Panc1 (cell line): Measurements from ENCODE around the gene RGP1.

ENCODE experiments used
- POLR2AphosphoS5 ChIP-seq: IDR thresholded peaks from 2 replicates; pipeline ENCODE4 v1.6.1; 2012; ENCODE audit warnings: mild to moderate bottlenecking, low read depth, low read length, moderate library complexity
- TCF7L2 ChIP-seq: IDR thresholded peaks from 2 replicates; pipeline ENCODE4 v1.6.1; 2011; ENCODE audit warnings: mild to moderate bottlenecking, low read depth, low read length, inconsistent platforms
- TF ChIP-seq, protein P1 (sequence below): fragments of 450-650 bp; IDR thresholded peaks from 2 replicates; pipeline ENCODE4 v1.5.1; 2017; ENCODE audit warnings: mild to moderate bottlenecking
- TF ChIP-seq, protein P2 (sequence below), 2 experiments: IDR thresholded peaks; 2 replicates each; pipeline ENCODE4 v1.6.1; 2011 to 2012; ENCODE audit warnings: low read depth in 2 of 2, control low read depth in 1 of 2, low read length in 1 of 2, mild to moderate bottlenecking in 1 of 2, moderate library complexity in 1 of 2; ENCODE audit not compliant: insufficient read depth in 1 of 2

DNA sequence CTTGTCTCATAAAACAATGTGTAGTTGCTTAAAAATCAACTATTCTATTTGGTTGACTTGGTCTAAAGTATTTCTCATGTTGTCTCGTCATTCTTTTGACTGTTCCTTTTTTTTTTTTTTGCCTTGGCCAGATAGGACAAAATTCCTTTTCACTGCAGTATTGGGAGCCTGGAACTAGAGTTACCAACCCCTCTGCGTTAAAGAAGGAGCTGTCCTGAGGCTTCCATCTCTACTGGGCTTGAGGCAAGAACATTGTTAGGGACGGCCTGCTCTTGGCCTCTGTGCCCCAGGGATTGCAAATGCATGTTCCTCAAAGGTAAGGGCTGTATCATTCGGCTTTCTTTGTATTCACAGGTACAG, 40.9 kb downstream of the RGP1 start:
- TF ChIP-seq TCF7L2 = no peak
- TF ChIP-seq, protein P1, sequence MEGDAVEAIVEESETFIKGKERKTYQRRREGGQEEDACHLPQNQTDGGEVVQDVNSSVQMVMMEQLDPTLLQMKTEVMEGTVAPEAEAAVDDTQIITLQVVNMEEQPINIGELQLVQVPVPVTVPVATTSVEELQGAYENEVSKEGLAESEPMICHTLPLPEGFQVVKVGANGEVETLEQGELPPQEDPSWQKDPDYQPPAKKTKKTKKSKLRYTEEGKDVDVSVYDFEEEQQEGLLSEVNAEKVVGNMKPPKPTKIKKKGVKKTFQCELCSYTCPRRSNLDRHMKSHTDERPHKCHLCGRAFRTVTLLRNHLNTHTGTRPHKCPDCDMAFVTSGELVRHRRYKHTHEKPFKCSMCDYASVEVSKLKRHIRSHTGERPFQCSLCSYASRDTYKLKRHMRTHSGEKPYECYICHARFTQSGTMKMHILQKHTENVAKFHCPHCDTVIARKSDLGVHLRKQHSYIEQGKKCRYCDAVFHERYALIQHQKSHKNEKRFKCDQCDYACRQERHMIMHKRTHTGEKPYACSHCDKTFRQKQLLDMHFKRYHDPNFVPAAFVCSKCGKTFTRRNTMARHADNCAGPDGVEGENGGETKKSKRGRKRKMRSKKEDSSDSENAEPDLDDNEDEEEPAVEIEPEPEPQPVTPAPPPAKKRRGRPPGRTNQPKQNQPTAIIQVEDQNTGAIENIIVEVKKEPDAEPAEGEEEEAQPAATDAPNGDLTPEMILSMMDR = no peak
- TF ChIP-seq POLR2AphosphoS5 = no peak
- TF ChIP-seq, protein P2, sequence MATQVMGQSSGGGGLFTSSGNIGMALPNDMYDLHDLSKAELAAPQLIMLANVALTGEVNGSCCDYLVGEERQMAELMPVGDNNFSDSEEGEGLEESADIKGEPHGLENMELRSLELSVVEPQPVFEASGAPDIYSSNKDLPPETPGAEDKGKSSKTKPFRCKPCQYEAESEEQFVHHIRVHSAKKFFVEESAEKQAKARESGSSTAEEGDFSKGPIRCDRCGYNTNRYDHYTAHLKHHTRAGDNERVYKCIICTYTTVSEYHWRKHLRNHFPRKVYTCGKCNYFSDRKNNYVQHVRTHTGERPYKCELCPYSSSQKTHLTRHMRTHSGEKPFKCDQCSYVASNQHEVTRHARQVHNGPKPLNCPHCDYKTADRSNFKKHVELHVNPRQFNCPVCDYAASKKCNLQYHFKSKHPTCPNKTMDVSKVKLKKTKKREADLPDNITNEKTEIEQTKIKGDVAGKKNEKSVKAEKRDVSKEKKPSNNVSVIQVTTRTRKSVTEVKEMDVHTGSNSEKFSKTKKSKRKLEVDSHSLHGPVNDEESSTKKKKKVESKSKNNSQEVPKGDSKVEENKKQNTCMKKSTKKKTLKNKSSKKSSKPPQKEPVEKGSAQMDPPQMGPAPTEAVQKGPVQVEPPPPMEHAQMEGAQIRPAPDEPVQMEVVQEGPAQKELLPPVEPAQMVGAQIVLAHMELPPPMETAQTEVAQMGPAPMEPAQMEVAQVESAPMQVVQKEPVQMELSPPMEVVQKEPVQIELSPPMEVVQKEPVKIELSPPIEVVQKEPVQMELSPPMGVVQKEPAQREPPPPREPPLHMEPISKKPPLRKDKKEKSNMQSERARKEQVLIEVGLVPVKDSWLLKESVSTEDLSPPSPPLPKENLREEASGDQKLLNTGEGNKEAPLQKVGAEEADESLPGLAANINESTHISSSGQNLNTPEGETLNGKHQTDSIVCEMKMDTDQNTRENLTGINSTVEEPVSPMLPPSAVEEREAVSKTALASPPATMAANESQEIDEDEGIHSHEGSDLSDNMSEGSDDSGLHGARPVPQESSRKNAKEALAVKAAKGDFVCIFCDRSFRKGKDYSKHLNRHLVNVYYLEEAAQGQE (IDR thresholded peaks at IDR 0.05; ENCODE audit: insufficient read depth in 1 of 2, low read depth in 2 of 2, low read length in 1 of 2) = no peak
